ENCODE measurements around the gene TRAPPC4. TPM values are rescaled to one million over a fixed set of nuclear protein-coding genes. Genes with fewer than 3 reads are reported as not detected.

TRAPPC4 gene
- polyA plus RNA-seq, 1 of the 3 experiments (the other 2 are of a cell fraction): 368 TPM

DNA sequence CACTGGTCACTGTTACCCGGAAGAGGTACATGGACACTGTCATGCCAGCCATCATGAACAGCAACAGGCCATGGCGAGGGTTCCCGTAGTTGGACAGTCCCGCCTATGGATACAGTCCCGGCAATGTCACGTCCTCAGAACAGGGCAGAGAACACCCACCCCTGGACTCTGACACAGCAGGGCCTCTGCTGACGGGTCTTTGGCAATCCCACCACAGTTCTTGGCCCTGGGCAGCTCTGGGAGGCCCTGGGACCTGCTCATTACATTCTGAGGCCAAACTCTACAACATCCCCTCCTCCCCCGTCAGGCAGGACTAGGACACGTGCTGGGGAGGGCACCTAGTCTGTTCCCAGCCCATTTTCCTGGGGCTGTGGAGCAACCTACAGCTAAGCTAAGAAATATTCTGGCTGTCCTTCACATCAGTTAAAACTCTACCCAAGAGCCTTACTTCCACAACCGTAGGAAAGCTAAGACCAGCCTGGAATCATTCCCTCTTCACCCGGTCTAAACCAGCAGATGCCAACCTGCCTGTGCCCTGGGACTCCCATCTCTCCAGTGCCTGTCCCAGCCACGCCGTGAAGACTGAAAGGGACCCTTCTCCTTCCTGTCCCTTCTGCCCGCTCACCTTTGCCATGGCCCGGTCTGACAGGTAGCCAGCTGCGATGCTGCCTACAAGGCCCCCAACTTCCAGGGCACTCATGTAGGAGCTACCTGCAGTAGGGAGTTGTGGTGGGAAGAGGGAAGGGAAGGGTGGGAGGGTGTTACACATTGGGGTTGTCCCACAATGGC, 7.6 kb downstream of the TRAPPC4 start:
- H3K4me2 ChIP-seq: no peak overlapping the region
- no peaks in the 10 kb centered on the region for H3K9me3 ChIP-seq
- H3K79me2 ChIP-seq (ENCODE audit: insufficient read depth): peaks cover 15% of the 10 kb centered on the region; the same call in 1 of the 2 replicates
- TF ChIP-seq TAF1 (IDR thresholded peaks at IDR 0.05; ENCODE audit: borderline replicate concordance, low read depth, low read length) (no peak), TCF12 (IDR thresholded peaks at IDR 0.05) (no peak), SIN3A (IDR thresholded peaks at IDR 0.05; ENCODE audit: borderline replicate concordance, low read depth, low read length) (no peak), CHD2 (IDR thresholded peaks at IDR 0.05; ENCODE audit: low read length, partially characterized antibody) (no peak), GATA2 (CRISPR knock-in tag; IDR thresholded peaks at IDR 0.05) (no peak), JUND (IDR thresholded peaks at IDR 0.05) (no peak), EZH2phosphoT487 (IDR thresholded peaks at IDR 0.05; ENCODE audit: borderline replicate concordance, low read depth) (no peak)
- TF ChIP-seq, protein P1, sequence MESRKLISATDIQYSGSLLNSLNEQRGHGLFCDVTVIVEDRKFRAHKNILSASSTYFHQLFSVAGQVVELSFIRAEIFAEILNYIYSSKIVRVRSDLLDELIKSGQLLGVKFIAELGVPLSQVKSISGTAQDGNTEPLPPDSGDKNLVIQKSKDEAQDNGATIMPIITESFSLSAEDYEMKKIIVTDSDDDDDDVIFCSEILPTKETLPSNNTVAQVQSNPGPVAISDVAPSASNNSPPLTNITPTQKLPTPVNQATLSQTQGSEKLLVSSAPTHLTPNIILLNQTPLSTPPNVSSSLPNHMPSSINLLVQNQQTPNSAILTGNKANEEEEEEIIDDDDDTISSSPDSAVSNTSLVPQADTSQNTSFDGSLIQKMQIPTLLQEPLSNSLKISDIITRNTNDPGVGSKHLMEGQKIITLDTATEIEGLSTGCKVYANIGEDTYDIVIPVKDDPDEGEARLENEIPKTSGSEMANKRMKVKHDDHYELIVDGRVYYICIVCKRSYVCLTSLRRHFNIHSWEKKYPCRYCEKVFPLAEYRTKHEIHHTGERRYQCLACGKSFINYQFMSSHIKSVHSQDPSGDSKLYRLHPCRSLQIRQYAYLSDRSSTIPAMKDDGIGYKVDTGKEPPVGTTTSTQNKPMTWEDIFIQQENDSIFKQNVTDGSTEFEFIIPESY (IDR thresholded peaks at IDR 0.05; ENCODE audit: borderline replicate concordance, low read depth): no peak
- H3F3A ChIP-seq (replicated peaks; ENCODE audit: insufficient read depth): peaks cover 12% of the 10 kb centered on the region
- H3K27ac ChIP-seq (ENCODE audit: low read depth in 2 of 2, low read length in 1 of 2): no peak overlapping the region
- H3K4me1 ChIP-seq (ENCODE audit: control insufficient read depth in 1 of 2, insufficient read depth in 2 of 2, low read depth in 1 of 2, low read length in 1 of 2): peaks cover 12 to 15% of the 10 kb centered on the region in 2 experiments; a peak in 3 of 4 replicates
- H3K27me3 ChIP-seq (ENCODE audit: insufficient read depth): no peaks in the 10 kb centered on the region
- peaks cover 22 to 40% of the 10 kb centered on the region in 2 experiments for H3K36me3 ChIP-seq (replicated peaks in 1 of 2; ENCODE audit: control insufficient read depth in 1 of 2, insufficient read depth in 2 of 2, low read length in 1 of 2)
- no peaks in the 10 kb centered on the region for H3K9me2 ChIP-seq
- H3K4me3 ChIP-seq (ENCODE audit: low read depth in 2 of 2, low read length in 1 of 2): no peak overlapping the region
- no peak for DNase-seq
- 94% methylated on average over 12 of the region's 16 CpGs for WGBS (ENCODE audit: low lambda C conversion rate)
- POLR2A ChIA-PET: interaction anchor here (0.8 to 1.4 kb wide), 2 partner anchors 11 to 30 kb away, joined by 3 read pairs; no protein-coding TSS in a partner anchor
- no peaks in the 10 kb centered on the region for H4K20me1 ChIP-seq (ENCODE audit: insufficient read depth)
- H3K9ac ChIP-seq: no peak overlapping the region
- no peak overlapping the region for H2AFZ ChIP-seq (ENCODE audit: low read depth)
- CTCF ChIA-PET: interaction anchor here (1.4 kb wide), 1 partner anchor 19 kb away, joined by 3 read pairs; no protein-coding TSS in a partner anchor

DNA sequence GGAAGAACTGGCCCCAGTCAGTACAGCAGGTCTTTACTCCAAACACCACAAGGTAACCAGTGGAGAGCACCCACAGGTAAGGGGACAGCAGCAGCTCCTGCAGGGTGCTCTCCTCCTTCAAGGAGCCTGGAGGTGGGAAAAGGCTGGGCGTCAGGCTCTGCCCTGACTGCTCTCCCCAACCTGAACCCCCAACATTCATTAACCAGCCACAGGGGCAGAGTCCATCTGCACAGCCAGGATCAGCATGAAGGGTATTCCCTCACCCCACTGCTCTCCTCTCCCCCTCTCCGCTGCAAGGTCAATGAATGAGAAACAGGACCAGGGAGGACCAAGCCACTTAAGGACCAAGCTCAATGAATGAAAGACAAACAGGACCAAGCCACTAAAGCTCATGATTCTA, 8.4 kb downstream of the TRAPPC4 start:
- WGBS (ENCODE audit: low lambda C conversion rate): 95% methylated on average over 2 of the region's 2 CpGs
- Histone ChIP-seq H3K9me2 (no peaks in the 10 kb centered on the region), H4K20me1 (ENCODE audit: insufficient read depth) (no peaks in the 10 kb centered on the region), H3K4me3 (ENCODE audit: low read depth in 2 of 2, low read length in 1 of 2) (no peak overlapping the region), H3K4me2 (no peak overlapping the region), H3K9me3 (no peaks in the 10 kb centered on the region), H3K79me2 (ENCODE audit: insufficient read depth) (peaks cover 7% of the 10 kb centered on the region; the same call in 1 of the 2 replicates), H3K36me3 (replicated peaks in 1 of 2; ENCODE audit: control insufficient read depth in 1 of 2, insufficient read depth in 2 of 2, low read length in 1 of 2) (peaks cover 16 to 34% of the 10 kb centered on the region in 2 experiments), H2AFZ (ENCODE audit: low read depth) (no peak overlapping the region), H3K9ac (no peak overlapping the region), H3K4me1 (ENCODE audit: control insufficient read depth in 1 of 2, insufficient read depth in 2 of 2, low read depth in 1 of 2, low read length in 1 of 2) (peaks cover 12 to 15% of the 10 kb centered on the region in 2 experiments; a peak in 3 of 4 replicates), H3K27me3 (ENCODE audit: insufficient read depth) (no peaks in the 10 kb centered on the region), H3K27ac (ENCODE audit: low read depth in 2 of 2, low read length in 1 of 2) (no peak overlapping the region), H3F3A (replicated peaks; ENCODE audit: insufficient read depth) (peaks cover 12% of the 10 kb centered on the region)
- POLR2A ChIA-PET: no interaction called here
- TF ChIP-seq, protein P2, sequence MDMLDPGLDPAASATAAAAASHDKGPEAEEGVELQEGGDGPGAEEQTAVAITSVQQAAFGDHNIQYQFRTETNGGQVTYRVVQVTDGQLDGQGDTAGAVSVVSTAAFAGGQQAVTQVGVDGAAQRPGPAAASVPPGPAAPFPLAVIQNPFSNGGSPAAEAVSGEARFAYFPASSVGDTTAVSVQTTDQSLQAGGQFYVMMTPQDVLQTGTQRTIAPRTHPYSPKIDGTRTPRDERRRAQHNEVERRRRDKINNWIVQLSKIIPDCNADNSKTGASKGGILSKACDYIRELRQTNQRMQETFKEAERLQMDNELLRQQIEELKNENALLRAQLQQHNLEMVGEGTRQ (IDR thresholded peaks at IDR 0.05; ENCODE audit: borderline replicate concordance, low read depth, low read length): no peak
- TF ChIP-seq TEAD4 (IDR thresholded peaks at IDR 0.05; ENCODE audit: borderline replicate concordance, insufficient read depth) (no peak), GABPA (IDR thresholded peaks at IDR 0.05; ENCODE audit: low read depth) (no peak), ELF1 (IDR thresholded peaks at IDR 0.05) (no peak)
- TF ChIP-seq, protein P3, sequence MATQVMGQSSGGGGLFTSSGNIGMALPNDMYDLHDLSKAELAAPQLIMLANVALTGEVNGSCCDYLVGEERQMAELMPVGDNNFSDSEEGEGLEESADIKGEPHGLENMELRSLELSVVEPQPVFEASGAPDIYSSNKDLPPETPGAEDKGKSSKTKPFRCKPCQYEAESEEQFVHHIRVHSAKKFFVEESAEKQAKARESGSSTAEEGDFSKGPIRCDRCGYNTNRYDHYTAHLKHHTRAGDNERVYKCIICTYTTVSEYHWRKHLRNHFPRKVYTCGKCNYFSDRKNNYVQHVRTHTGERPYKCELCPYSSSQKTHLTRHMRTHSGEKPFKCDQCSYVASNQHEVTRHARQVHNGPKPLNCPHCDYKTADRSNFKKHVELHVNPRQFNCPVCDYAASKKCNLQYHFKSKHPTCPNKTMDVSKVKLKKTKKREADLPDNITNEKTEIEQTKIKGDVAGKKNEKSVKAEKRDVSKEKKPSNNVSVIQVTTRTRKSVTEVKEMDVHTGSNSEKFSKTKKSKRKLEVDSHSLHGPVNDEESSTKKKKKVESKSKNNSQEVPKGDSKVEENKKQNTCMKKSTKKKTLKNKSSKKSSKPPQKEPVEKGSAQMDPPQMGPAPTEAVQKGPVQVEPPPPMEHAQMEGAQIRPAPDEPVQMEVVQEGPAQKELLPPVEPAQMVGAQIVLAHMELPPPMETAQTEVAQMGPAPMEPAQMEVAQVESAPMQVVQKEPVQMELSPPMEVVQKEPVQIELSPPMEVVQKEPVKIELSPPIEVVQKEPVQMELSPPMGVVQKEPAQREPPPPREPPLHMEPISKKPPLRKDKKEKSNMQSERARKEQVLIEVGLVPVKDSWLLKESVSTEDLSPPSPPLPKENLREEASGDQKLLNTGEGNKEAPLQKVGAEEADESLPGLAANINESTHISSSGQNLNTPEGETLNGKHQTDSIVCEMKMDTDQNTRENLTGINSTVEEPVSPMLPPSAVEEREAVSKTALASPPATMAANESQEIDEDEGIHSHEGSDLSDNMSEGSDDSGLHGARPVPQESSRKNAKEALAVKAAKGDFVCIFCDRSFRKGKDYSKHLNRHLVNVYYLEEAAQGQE (IDR thresholded peaks at IDR 0.05; ENCODE audit: low read depth, low read length): no peak
- CTCF ChIA-PET: interaction anchor here (1.2 to 1.4 kb wide), 2 partner anchors 17 to 68 kb away, joined by 3 read pairs; no protein-coding TSS in a partner anchor
- DNase-seq: no peak

Measured in SK-N-SH (cell line).